ENCODE data around the gene SKP1.

DNA sequence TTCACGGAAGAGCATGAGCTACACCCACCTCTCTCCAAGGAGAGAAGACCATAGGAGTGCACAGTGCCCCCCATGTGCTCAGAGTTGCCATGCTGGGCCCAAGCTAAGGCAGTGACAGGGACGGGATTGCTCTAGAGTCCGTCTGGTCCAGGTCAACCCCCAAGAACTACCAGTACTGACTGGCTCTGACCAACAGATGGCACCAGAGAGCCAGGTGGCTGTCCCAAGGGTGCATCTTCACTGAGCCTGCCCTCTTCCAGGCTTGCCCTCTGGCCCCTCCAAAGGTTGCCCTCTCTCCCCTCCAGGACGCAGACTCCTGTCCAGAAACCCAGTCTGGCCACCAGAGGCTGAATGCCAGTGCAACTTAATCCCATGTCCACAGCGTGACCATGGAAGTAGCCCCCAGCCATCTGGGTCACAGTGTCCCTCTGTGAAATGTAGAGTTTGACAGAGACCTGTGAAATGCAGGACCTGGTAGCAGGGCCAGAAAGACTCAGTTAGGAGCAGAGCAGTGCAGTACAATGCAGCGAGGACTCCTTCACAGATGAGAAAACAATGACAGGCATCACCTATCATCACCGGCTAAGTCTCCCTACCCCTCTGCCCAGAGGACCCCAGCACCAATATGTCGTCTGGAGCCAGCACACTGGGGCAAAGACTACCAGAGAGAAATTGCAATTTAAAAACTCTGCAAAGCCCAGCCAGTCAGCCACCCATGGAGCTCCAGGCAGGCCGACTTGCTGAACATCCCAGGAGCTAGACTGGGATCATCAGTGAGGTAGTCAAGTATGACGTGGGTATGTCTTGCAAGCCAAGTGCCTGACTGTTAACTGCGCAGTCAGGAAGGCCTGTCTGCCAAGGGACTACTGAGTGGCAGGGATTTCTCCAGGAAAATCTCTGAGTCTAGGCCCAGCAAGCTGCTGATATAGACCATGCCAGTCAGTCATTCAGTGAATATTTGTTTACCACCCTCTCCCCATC is 7.7 kb upstream of the SKP1 start:
- TF ChIP-seq CTCF (IDR thresholded peaks at IDR 0.05) (peak; percentile 79 to 91 (median 89)), POLR2AphosphoS5 (IDR thresholded peaks at IDR 0.05) (no peak), POLR2A (IDR thresholded peaks at IDR 0.05) (no peak)
